ENCODE measurements around the gene CENPT. TPM values are rescaled to one million over a fixed set of nuclear protein-coding genes. Genes with fewer than 3 reads are reported as not detected.

Gene CENPT
- total and polyA plus RNA-seq, 2 donors (not counting 3 experiments of a cell fraction or from before 2014, with no cell fraction given): 60.3 to 61.3 TPM

DNA sequence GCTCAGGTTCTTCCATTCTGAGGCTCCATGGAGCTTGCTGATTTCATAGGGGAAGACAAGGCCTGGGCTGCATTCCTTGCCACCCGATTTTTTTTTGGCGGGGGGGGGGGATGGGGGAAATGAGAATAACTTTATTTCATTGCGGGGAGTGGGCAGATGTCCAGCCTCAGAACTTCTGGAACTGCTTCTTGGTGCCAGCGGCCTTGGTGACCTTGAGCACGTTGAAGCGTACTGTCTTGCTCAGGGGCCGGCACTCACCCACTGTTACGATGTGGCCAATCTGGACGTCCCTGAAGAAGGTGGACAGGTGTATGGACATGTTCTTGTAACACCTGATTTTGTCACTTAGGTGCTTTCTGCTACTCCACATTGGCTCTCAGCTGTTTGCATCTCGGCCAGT, 8.3 kb upstream of the CENPT start:
- TF ChIP-seq MAX (IDR thresholded peaks at IDR 0.05; ENCODE audit: insufficient read depth, insufficient read length) (no peak), JUN (IDR thresholded peaks at IDR 0.05; ENCODE audit: borderline replicate concordance, insufficient read depth, insufficient read length, low read depth) (no peak), POLR2A (IDR thresholded peaks at IDR 0.05; ENCODE audit: low read depth, low read length) (no peak), MYC (IDR thresholded peaks at IDR 0.05; ENCODE audit: low read depth, low read length) (no peak), EZH2 (IDR thresholded peaks at IDR 0.05; ENCODE audit: borderline replicate concordance, low read depth, low read length, severe bottlenecking) (no peak), POLR2AphosphoS5 (IDR thresholded peaks at IDR 0.05; ENCODE audit: insufficient read depth, low read depth, low read length) (no peak), GATA2 (IDR thresholded peaks at IDR 0.05; ENCODE audit: insufficient read depth, insufficient read length, low read depth, low read length) (no peak), CTCF (IDR thresholded peaks at IDR 0.05; ENCODE audit: extremely low read depth in 1 of 2, insufficient read depth in 1 of 2, low read depth in 1 of 2, low read length in 2 of 2) (no peak), FOS (IDR thresholded peaks at IDR 0.05; ENCODE audit: borderline replicate concordance, insufficient read depth, low read length) (no peak)
- intact Hi-C loops (cut with micrococcal nuclease): no loop called here
- ChIA-PET POLR2A (interaction anchor here (0.5 kb wide), 1 partner anchor 343 kb away, joined by 3 read pairs; no protein-coding TSS in a partner anchor), CTCF (interaction anchor here (0.6 to 3.3 kb wide), 7 partner anchors 12 to 185 kb away, joined by 3 to 12 read pairs (median 3); no protein-coding TSS in a partner anchor)
- H2AFZ ChIP-seq (ENCODE audit: low read depth, low read length): no peak overlapping the region
- H3K4me3 ChIP-seq (replicated peaks in 1 of 3; ENCODE audit: insufficient read depth in 1 of 3, low read depth in 1 of 3, low read length in 3 of 3): no peak overlapping the region
- H3K9me3 ChIP-seq (replicated peaks; ENCODE audit: control insufficient read depth, insufficient read depth, low read length): no peaks in the 10 kb centered on the region
- H3K27me3 ChIP-seq (ENCODE audit: control insufficient read depth in 2 of 2, insufficient read depth in 2 of 2, low read length in 2 of 2): no peaks in the 10 kb centered on the region
- H3K27ac ChIP-seq (ENCODE audit: insufficient read depth, low read depth, low read length): no peak overlapping the region
- no peak overlapping the region for H3K4me2 ChIP-seq (ENCODE audit: insufficient read depth, low read length)
- H3K9ac ChIP-seq (replicated peaks; ENCODE audit: extremely low read depth, insufficient read depth, low read length): no peak overlapping the region
- H3K4me1 ChIP-seq (ENCODE audit: control insufficient read depth, extremely low read depth, insufficient read depth, low read length): peaks cover 9% of the 10 kb centered on the region
- dilution Hi-C loops (cut with MboI; ENCODE audit: extremely low pct_ligation_motif_present, low sequenced_read_pairs): no loop called here
- H3K79me2 ChIP-seq (ENCODE audit: control insufficient read depth, insufficient read depth, low read length): peaks cover 92% of the 10 kb centered on the region
- no peaks in the 10 kb centered on the region for H4K20me1 ChIP-seq (replicated peaks; ENCODE audit: control insufficient read depth, extremely low read depth, insufficient read depth, low read length)
- H3K36me3 ChIP-seq (ENCODE audit: control insufficient read depth in 2 of 2, extremely low read depth in 1 of 2, insufficient read depth in 2 of 2, low read length in 2 of 2): peaks cover 0 to 6% of the 10 kb centered on the region in 2 experiments
- no peak for FAIRE-seq
- no peak for DNase-seq (ENCODE audit: low read depth, low spot score)
- no peaks in the 10 kb centered on the region for H3K9me1 ChIP-seq (replicated peaks; ENCODE audit: control insufficient read depth, extremely low read depth, insufficient read depth, low read length)
- no TSS peak for BruUV-seq (replicated peaks)
